GM12874 (cell line): Measurements from ENCODE around the gene ZNF792.

Experiments
- CTCF ChIP-seq: IDR thresholded peaks from 2 replicates; pipeline ENCODE4 v1.5.1; 2011; ENCODE audit warnings: low read depth, mild to moderate bottlenecking, control low read depth, low read length, moderate library complexity; ENCODE audit not compliant: insufficient read depth

The ZNF792 gene

DNA sequence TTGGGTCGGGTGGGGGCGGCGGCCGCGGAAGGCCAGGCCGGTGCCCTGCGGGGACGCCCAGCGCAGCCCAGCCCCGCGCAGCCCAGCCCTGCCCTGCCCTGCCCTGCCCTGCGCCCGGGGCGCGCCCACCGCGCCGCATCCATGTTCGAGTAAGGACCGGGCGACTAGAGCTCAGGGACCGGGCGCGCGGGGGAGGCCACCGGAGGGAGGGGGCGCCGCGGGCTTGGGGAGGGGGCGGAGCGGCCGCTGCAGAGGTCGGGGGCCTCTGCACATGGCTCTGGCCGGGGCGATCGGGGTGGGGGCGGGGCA is 36.3 kb upstream of the ZNF792 start:
- TF ChIP-seq CTCF: no peak

- no peak for TF ChIP-seq CTCF
These were observed 35.7 kb upstream of the ZNF792 start, which contains the start of gene GRAMD1A for GRCh38 chr19:34999498-35000337. Gene GRAMD1A, plus strand, starts transcription at chr19:35000323. Its CDS starts 156 bp downstream, at chr19:35000479.

DNA sequence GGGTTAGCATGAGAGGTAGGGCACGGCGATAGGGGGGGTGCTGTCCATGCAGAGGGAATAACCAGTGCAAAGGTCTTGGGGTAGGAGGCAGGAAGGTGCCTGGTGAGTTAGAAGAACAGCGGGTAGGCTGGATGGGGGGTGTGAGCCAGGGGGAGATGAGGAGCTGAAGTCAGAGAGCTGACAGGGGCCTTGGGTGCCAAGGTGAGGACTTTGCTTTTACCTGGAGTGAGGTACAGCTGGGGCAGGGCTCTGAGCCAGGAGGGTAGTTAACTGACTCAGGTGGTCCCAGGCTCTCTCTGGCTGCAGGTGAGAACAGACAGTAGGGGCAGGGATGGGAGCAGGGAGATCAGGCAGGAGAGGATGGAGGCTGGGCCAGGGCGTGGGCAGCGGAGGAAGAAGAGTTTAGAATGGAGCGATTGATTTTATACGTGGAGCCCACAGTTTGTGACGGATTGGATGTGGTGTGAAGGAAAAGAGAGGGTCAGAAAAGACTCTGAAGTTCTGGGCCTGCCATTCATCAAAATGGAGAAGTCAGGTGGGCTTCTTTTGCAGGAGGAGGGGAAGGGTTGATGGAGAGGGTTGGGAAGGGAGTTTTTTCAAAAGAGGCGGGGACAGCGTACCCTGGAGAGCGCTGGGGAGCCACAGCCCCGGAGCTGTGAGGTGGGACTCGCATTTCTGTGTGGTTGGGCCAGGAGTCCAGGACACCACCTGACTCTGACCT is 34.9 kb upstream of the ZNF792 start:
- TF ChIP-seq CTCF: no peak

DNA sequence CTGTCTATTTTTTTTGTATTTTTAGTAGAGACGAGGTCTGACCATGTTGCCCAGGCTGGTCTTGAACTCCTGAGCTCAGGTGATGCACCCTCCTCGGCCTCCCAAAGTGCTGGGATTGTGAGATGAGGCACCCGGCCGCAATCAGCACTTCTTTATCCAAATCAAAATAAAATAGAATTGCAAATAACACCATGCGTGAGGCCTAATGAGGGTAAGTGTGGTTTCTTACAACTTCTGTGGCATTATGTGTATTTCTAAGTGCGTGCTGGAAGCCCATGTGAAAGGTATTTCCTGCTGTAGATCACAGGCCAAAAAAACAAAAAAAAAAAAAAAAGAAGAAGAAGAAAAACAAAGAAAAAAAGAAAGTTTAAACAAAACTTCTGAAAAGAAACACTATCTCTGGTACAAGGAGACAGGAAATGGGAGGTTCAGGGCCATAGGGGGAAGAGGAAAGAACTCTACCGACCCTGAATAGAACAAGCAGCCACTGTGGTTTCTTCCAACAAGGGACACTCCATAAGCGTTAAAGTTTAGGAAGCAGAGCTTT is 33.1 kb upstream of the ZNF792 start:
- TF ChIP-seq CTCF: no peak

DNA sequence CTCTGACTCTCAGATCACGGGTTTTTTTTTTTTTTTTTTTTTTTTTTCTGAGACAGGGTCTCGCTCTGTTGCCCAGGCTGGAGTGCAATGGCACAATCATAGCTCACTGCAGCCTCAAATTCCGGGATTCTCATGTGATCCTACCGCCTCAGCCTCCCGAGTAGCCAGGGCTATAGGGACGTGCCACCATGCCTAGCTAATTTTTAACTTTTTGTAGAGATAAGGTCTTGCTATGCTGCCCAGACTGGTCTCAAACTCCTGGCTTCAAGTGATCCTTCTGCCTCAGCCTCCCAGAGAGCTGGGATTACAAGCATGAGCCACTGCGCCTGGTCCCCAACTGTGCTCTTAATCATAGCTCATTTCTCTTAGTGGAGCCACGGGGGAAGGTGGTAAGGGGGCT is 31.5 kb upstream of the ZNF792 start:
- TF ChIP-seq CTCF: no peak

DNA sequence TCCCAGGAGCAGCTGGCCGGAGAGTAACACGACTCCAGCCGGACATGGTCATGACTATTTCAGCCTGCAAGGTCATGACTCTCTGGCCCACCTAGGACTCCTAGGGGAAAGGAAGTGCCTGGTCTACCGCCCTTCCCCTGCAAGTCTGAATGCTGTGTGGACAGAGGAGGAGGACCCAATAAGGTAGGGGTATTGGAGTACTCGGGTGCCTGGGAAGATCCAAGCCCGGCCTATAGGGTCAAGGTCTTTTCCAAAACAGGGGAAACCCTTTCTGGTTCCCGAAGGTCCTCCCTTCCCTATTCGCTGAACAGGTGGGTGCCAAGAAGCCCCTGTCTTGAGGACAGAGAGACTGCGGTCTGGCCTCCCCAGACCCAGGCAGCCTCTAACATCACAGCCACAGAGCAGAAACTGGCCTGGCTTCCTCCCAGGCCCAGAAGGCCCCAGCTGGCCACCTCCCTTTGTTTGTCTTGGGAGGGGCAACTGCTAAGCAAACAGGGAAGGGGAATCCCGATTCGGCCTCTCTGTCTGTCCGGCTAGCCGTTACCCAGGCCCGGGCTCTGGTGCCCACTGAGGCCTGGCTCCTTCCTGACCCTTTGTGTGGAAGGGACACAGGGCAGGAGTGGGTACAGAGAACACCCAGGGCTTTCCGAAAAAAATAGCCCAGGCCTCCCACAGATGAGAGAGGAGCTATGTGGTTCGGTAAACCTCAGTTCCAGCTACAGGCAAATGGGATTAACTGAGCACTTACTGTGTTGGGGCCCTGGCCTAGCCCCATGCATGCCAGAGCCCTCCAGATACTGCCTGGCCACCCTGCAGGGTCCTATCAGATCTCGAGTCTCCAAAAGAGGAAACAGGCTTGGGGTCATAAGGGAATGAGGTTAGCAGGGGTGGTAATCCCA is 30.9 kb upstream of the ZNF792 start:
- no peak for TF ChIP-seq CTCF

DNA sequence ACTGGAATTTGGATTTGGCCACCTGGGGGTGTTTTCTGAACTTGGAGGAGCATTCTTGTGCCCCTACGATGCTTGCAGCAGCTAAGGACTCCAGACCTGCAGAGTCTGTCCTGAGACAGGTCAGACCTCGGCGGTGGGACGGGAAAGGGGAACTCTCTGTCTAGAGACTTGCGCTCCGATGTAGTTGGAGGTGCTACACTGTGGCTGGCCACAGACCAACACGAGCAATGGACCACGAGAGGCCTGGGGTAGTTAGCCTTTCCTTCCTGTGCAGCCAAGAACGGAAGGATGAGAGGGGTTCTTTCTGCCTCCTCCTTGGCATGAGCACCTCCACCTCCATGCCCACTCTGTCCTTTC is 30.2 kb upstream of the ZNF792 start:
- no peak for TF ChIP-seq CTCF
